KOPT-K1 (cell line): ENCODE measurements around the gene NLRP11.
"Not testable (repeated sequence)": the region's sequence is repeated elsewhere in the genome, so short reads cannot be mapped to it uniquely, and the experiment has no call there.

Experiments used
- H3K27ac ChIP-seq: fragments of 200-600 bp; sonication (generic); 2 replicates; pipeline ENCODE4 v1.5.1; 2016; ENCODE audit warnings: antibody characterized with exemption, mild to moderate bottlenecking, low read depth, low read length; ENCODE audit not compliant: poor library complexity, severe bottlenecking
- H3K36me3 ChIP-seq: fragments of 200-600 bp; sonication (generic); 2 replicates; pipeline ENCODE4 v1.5.1; 2017; ENCODE audit warnings: antibody characterized with exemption, mild to moderate bottlenecking, low read length, moderate library complexity; ENCODE audit not compliant: insufficient read depth
- H3K9me3 ChIP-seq: fragments of 200-600 bp; sonication (generic); 2 replicates; pipeline ENCODE4 v1.5.1; 2017; ENCODE audit warnings: antibody characterized with exemption, low read length, mild to moderate bottlenecking; ENCODE audit not compliant: insufficient read depth, poor library complexity, severe bottlenecking

Gene NLRP11

GRCh38 chr19:55813906-55814305, 17.9 kb downstream of the NLRP11 start:
- Histone ChIP-seq H3K9me3 (peaks cover 4% of the 10 kb centered on the region), H3K27ac (no peak overlapping the region), H3K36me3 (no peaks in the 10 kb centered on the region)

- peaks cover 4% of the 10 kb centered on the region for H3K9me3 ChIP-seq
Observed at GRCh38 chr19:55812449-55812848, 19.4 kb downstream of the NLRP11 start.

GRCh38 chr19:55811340-55811739, 20.5 kb downstream of the NLRP11 start:
- Histone ChIP-seq H3K36me3 (no peaks in the 10 kb centered on the region), H3K27ac (no peak overlapping the region), H3K9me3 (peaks cover 4% of the 10 kb centered on the region)

More at GRCh38 chr19:55812449-55812848, 19.4 kb downstream of the NLRP11 start:
- Histone ChIP-seq H3K27ac (no peak overlapping the region), H3K36me3 (no peaks in the 10 kb centered on the region)

GRCh38 chr19:55809381-55810058, 22.3 kb downstream of the NLRP11 start:
- H3K9me3 ChIP-seq, result peaks cover 4% of the 10 kb centered on the region
- no peak overlapping the region for H3K27ac ChIP-seq
- H3K36me3 ChIP-seq, result no peaks in the 10 kb centered on the region

- Histone ChIP-seq H3K9me3 (no peaks in the 10 kb centered on the region), H3K36me3 (no peaks in the 10 kb centered on the region), H3K27ac (no peak overlapping the region)
Observed at GRCh38 chr19:55802281-55802680, 29.5 kb downstream of the NLRP11 start.

- Histone ChIP-seq H3K27ac (no peak overlapping the region), H3K9me3 (no peaks in the 10 kb centered on the region), H3K36me3 (no peaks in the 10 kb centered on the region)
Observed at GRCh38 chr19:55801416-55801815, 30.4 kb downstream of the NLRP11 start.

- H3K36me3 ChIP-seq, result no peaks in the 10 kb centered on the region
- H3K27ac ChIP-seq, result no peak overlapping the region
- no peaks in the 10 kb centered on the region for H3K9me3 ChIP-seq
Observed at GRCh38 chr19:55795021-55795420, 36.8 kb downstream of the NLRP11 start.

GRCh38 chr19:55781112-55781511, 50.7 kb downstream of the NLRP11 start:
- H3K36me3 ChIP-seq, result no peaks in the 10 kb centered on the region
- no peaks in the 10 kb centered on the region for H3K9me3 ChIP-seq
- H3K27ac ChIP-seq, result no peak overlapping the region

GRCh38 chr19:55778331-55778730, 53.5 kb downstream of the NLRP11 start:
- Histone ChIP-seq H3K9me3 (no peaks in the 10 kb centered on the region), H3K36me3 (no peaks in the 10 kb centered on the region), H3K27ac (no peak overlapping the region)

- no peaks in the 10 kb centered on the region for H3K9me3 ChIP-seq
- no peak overlapping the region for H3K27ac ChIP-seq
- no peaks in the 10 kb centered on the region for H3K36me3 ChIP-seq
Observed at GRCh38 chr19:55777528-55777927, 54.3 kb downstream of the NLRP11 start.

GRCh38 chr19:55769632-55770031, 62.2 kb downstream of the NLRP11 start:
- not testable (repeated sequence) for H3K27ac ChIP-seq, H3K36me3 ChIP-seq
- peaks cover 10% of the 10 kb centered on the region for H3K9me3 ChIP-seq

- peaks cover 10% of the 10 kb centered on the region for H3K9me3 ChIP-seq
- H3K36me3 ChIP-seq, H3K27ac ChIP-seq: not testable (repeated sequence)
Observed at GRCh38 chr19:55768818-55769217, 63.0 kb downstream of the NLRP11 start, which contains the start of gene RFPL4AL1. RFPL4AL1 (plus strand) TSS chr19:55769118; CDS start chr19:55771805, 2,687 bp downstream.

GRCh38 chr19:55766466-55766865, 65.3 kb downstream of the NLRP11 start:
- H3K36me3 ChIP-seq, result no peaks in the 10 kb centered on the region
- peaks cover 10% of the 10 kb centered on the region for H3K9me3 ChIP-seq
- no peak overlapping the region for H3K27ac ChIP-seq

- H3K9me3 ChIP-seq, H3K27ac ChIP-seq, H3K36me3 ChIP-seq: not testable (repeated sequence)
Observed at GRCh38 chr19:55758797-55759196, 73.0 kb downstream of the NLRP11 start, which contains the start of gene RFPL4A. RFPL4A (plus strand) TSS chr19:55759097; CDS start chr19:55761801, 2,704 bp downstream.

- H3K9me3 ChIP-seq, H3K36me3 ChIP-seq, H3K27ac ChIP-seq: not testable (repeated sequence)
Observed at GRCh38 chr19:55756808-55757207, 75.0 kb downstream of the NLRP11 start.

GRCh38 chr19:55753401-55753800, 78.4 kb downstream of the NLRP11 start:
- no peaks in the 10 kb centered on the region for H3K36me3 ChIP-seq
- peaks cover 12% of the 10 kb centered on the region for H3K9me3 ChIP-seq
- H3K27ac ChIP-seq, result no peak overlapping the region
